Stimulated activated CD8-positive, alpha-beta memory T cell treated with anti-CD3 and anti-CD28 coated beads, Interleukin-2, amount 100 ng/mL, for 1 hour (primary cell): ENCODE data around the gene UFSP2.

Experiments used
- DNase-seq, 2 donors: peaks; one replicate each; pipeline ENCODE4 v3.0.0-alpha.2; 2020; ENCODE audit warnings: low read depth in 2 of 2

Gene UFSP2

DNA sequence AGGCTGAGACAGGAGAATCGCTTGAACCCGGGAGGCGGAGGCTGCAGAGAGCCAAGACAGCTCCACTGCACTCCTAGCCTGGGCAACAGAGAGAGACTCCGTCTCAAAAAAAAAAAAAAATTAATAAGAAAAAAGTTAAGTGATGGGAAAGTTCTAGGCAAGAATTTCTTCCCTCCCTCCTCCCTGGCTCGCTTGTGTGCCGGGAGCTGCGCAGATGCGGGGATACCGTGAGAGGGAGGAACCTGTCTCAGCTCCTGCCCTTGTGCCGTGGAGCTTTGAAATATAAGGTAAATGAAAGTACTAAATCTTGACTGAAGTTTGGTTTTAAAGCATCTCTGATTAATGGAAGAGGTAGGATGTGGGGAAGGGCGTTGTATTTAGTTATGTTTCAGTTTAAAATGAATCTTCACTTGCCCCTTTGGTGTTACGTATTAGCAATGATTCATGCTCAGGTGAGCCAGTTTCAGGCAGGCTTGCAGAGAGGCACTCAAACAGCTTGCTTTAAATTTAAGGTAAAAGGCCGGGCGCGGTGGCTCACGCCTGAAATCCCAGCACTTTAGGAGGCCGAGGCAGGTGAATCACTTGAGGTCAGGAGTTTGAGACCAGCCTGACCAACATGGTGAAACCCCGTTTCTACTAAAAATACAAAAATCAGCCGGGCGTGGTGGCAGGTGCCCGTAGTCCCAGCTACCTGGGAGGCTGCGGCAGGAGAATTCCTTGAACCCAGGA is 1.4 kb upstream of the UFSP2 start:
- no peak for DNase-seq

GRCh38 chr4:185424905-185425646 is 688 bp downstream of the UFSP2 start:
- no peak for DNase-seq

GRCh38 chr4:185421366-185422124 is 4.2 kb downstream of the UFSP2 start:
- no peak for DNase-seq

- DNase-seq: no peak
Observed at GRCh38 chr4:185416955-185417354, 8.8 kb downstream of the UFSP2 start.

DNA sequence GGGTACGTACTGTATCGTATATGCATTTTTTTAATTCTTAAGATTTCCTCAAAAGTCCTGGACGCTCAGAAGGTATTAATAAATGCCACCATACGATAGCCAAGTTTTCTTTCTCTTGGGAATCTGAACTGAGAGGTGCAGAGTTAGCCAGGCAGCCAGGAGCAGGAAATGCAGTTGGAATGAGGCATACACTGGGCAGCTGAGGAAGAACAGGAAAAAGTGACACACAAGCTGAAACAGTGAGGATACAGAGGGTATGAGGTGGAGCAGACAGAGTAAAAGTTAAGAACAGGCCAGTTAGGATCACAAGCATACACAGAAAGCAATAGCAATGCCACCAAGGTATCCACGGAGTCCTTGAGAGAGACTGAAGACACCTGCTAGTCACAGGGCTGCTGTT is 13.4 kb downstream of the UFSP2 start:
- no peak for DNase-seq

DNA sequence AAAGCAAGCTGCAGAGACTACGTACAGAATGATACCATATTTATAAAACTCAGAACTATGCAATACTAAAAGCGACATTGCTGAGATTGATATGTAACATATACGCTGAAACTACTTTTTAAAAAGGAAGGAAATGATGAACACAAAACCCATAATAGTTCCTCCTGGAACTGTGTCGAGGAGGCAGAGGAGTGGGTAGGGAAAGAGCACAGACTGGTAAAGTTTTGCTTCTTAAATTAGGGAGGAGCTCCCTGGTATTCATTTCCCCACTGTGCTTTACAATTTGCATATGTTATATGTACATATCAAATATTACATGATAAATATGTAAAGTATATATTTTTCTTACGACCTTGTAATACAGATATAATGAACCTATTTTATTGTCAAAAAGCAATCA is 13.9 kb downstream of the UFSP2 start:
- DNase-seq: no peak

DNA sequence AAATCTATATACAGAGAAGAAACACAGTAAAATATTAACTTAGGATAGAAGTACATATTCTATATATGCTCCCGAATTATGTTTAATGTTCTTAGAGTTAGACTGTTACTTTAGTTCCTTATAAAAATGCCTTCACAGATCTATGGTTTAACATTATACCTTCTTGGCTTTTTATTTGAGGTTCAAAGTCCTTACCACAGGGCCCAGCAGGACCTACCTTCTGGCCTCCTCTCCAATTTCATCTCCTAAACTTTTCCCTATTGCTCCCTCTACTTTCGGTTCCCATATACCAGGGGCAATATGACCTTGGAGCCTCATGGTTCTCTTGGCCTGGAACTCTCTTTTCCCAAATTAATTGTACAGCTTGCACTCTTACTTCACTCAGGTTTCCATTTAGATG is 17.3 kb downstream of the UFSP2 start:
- no peak for DNase-seq

- DNase-seq: no peak
Observed at GRCh38 chr4:185405296-185405999, 20.3 kb downstream of the UFSP2 start.

DNA sequence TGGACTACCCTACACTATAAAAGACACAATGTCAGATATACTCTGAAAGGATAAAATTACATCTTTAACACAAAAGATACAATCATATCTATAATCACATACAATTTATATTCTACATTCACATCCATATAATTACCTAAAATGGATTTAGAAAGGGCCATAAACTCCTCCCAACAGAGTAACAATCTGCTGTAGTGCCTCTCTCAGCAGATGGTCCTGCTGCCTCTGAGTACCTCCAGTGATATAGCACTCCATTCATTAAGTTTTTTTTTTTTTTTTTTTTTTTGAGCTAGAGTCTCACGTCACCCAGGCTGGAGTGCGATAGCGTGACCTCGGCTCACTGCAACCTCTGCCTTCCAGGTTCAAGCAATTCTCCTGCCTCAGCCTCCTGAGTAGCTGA is 21.7 kb downstream of the UFSP2 start:
- no peak for DNase-seq

DNA sequence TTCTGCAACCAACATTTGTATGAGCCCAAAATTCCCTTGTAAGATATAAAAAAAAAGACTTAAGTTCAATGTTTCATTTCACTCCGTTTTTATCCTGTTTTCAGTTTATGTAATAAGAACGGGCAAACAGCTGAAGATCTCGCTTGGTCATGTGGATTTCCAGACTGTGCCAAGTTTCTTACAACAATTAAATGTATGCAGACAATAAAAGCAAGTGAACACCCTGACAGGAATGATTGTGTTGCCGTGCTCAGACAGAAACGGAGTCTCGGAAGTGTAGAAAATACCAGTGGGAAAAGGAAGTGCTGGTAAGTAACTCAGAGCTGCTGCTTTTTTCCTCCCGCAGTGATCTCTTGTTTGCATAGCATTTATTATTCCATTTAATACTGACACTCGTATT is 26.3 kb downstream of the UFSP2 start:
- DNase-seq: no peak

DNA sequence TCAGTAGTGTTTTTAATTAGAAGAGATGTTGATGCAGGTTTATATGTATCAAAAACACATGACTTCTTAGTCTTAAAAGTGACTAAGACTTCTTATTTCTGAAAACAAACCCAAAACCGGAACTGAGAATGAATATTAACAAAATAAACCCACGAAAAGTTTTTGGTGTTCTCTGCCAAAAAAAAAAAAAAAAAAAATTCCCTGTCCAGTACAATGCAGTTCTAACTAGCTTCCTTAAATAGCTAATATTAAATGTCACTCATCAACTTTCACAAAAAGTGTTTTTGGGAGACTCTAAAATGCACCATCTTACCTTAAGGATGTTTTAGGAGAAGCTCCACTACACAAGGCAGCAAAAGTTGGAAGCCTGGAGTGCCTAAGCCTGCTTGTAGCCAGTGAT is 27.1 kb downstream of the UFSP2 start:
- DNase-seq: no peak

DNA sequence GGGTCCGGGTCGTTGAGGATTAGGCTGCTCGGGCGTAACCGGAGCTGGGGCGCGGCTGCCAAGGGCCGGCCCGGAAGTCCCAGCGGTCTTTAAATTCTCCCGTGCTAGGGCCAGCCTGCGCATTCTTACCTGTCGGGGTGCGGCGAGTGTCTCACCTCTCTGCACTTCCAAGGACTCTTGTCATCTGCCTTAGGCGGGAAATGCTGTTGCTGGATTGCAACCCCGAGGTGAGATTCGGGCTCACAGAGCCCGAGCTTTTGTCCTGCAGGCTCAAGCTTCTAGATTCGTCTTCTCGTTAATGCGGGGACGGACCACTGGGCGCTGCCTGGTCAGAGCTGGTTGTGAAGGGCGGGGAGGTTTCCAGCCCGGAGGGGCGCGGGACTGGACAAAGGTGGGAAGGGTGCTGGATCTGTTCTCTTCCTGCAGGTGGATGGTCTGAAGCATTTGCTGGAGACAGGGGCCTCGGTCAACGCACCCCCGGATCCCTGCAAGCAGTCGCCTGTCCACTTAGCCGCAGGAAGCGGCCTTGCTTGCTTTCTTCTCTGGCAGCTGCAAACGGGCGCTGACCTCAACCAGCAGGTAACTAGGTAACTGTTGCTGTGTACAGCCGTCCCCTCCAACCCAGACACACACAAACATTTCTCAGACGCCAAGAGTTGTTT is 28.9 kb downstream of the UFSP2 start, which contains the start of gene ANKRD37:
TSS of gene ANKRD37 (plus strand) at position 118 of the 662 bp plus-strand sequence. CDS start at position 201, 83 bp downstream.
- DNase-seq: no peak

GRCh38 chr4:185395956-185396723 is 29.6 kb downstream of the UFSP2 start:
- peak; percentile 90 to 92 for DNase-seq

- no peak for DNase-seq
Observed at GRCh38 chr4:185395238-185395955, 30.4 kb downstream of the UFSP2 start, which contains the start of gene LRP2BP. TSS of gene LRP2BP (minus strand) at chr4:185395924. CDS start at chr4:185378186, 17,738 bp downstream.

DNA sequence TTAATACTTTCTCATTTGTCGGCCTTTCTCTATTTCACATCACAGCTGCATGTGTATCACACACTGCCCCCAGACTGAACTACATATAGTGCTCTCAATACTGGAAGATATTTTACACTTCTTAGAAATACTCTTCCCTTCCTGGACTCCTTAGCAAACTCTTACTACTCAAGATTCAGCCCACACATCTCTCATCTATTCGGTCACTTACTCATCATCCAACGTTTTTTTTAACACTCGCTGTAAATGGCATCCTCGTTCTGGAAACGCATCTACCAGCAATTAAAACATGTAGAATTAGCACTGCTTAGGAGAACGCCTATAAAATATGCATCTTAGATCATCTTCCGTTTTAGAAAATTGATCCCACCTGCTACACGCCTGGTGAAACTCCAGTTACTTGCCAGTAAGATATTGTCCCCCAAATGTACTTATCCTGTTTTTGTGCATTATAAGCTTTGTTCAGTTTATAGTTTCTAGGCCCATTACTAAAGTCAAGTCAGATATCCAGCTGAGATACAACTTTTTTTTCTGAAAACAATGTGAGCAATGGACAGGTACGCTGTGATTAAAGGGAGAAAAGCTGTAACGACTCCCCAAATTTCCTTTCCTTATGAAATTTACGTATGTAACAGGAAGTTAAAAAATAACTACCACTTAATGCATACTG is 31.1 kb downstream of the UFSP2 start:
- no peak for DNase-seq

DNA sequence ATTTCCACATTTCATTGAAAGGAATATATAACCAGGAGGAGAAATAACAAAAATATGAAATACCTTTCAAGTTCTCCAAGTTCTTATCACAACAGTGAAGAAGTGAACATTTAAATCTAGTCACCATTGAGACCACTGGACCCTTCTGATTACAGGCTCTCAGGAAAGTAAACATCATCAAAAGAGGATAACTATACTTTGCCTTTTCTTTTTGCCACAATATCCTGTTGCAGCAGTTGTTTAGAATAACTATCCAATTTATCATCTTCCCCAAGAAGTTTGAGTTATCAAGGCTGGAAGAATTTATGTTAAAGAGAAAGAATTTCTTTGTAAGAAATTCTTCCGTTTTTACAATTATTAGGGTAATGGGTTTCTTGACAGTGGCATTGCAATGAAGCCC is 33.6 kb downstream of the UFSP2 start:
- DNase-seq: no peak

- no peak for DNase-seq
Observed at GRCh38 chr4:185390941-185391340, 34.8 kb downstream of the UFSP2 start.

DNA sequence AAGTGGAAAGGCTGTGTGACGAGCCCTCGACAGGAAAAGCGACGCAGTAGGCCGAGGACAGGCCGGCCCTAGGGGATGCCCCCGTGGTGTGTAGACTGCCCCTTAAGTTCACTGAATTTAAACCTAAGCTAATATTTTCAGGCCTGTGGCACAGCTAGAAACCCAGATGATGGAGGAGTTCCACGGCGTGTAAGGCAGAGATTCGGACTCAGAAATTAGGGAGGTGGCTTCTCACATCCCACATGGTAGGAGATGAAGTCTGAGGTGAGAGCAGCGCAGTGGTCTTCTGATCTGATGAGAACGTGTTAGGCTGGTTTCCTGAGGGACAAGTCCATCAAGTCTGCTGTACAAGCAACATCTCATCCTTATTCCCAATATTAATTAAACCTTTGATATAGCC is 37.8 kb downstream of the UFSP2 start:
- no peak for DNase-seq

GRCh38 chr4:185384930-185385331 is 40.8 kb downstream of the UFSP2 start:
- no peak for DNase-seq
